A549 (cell line): ENCODE data around the gene CENPB.

Experiments used
- ELK1 ChIP-seq: fragments of 150-350 bp; IDR thresholded peaks from 2 replicates; pipeline ENCODE4 v1.6.1; 2014; ENCODE audit warnings: low read depth, mild to moderate bottlenecking, low read length
- POLR2A ChIP-seq: IDR thresholded peaks from 2 replicates; pipeline ENCODE4 v1.6.1; 2012; ENCODE audit warnings: mild to moderate bottlenecking, low read length

GRCh38 chr20:3819411-3820047 lies 33.0 kb upstream of the CENPB start:
- TF ChIP-seq POLR2A, result no peak
- no peak for TF ChIP-seq ELK1
